HepG2 (cell line): ENCODE results near the gene RPL11. TPM values are rescaled to one million over a fixed set of nuclear protein-coding genes. Genes with fewer than 3 reads are reported as not detected.

Experiments
- ELF3 ChIP-seq: IDR thresholded peaks from 2 replicates; pipeline ENCODE4 v1.6.1; 2016; ENCODE audit warnings: missing genetic modification reagents, missing compliant biosample characterization
- FOSL1 ChIP-seq: sonication (generic); formaldehyde crosslinking; IDR thresholded peaks from 2 replicates; pipeline ENCODE4 v1.9.0; 2021; ENCODE audit warnings: missing genetic modification reagents, borderline replicate concordance
- FOXP1 ChIP-seq, 2 experiments: fragments of 450-650 bp in 1 of 2; IDR thresholded peaks; 2 replicates each; pipeline ENCODE4 v1.6.1; 2017 to 2018; ENCODE audit warnings: antibody characterized with exemption in 1 of 2
- GTF3A ChIP-seq: sonication (generic); formaldehyde crosslinking; conservative IDR thresholded peaks from 2 replicates; pipeline ENCODE4 v1.4.0; 2020; ENCODE audit warnings: mild to moderate bottlenecking, missing genetic modification reagents
- HMGA1 ChIP-seq: sonication (generic); formaldehyde crosslinking; conservative IDR thresholded peaks from 2 replicates; pipeline ENCODE4 v1.4.0; 2020; ENCODE audit warnings: missing genetic modification reagents
- HNF4A ChIP-seq: sonication (generic); formaldehyde crosslinking; IDR thresholded peaks from 2 replicates; pipeline ENCODE4 v1.4.0; 2020; ENCODE audit warnings: missing genetic modification reagents
- JDP2 ChIP-seq: sonication (generic); formaldehyde crosslinking; IDR thresholded peaks from 2 replicates; pipeline ENCODE4 v1.8.1; 2022; ENCODE audit warnings: missing genetic modification reagents, borderline replicate concordance
- MTF1 ChIP-seq: sonication (generic); formaldehyde crosslinking; IDR thresholded peaks from 2 replicates; pipeline ENCODE4 v1.5.0; 2020; ENCODE audit warnings: missing genetic modification reagents
- NR2F2 ChIP-seq: IDR thresholded peaks from 2 replicates; pipeline ENCODE4 v1.6.1; 2012; ENCODE audit warnings: low read depth, inconsistent platforms, borderline replicate concordance
- PCBP1 ChIP-seq: fragments of 200-400 bp; formaldehyde crosslinking; IDR thresholded peaks from 2 replicates; pipeline ENCODE4 v1.6.1; 2017; ENCODE audit warnings: mild to moderate bottlenecking, low read depth, low read length, borderline replicate concordance
- PITX1 ChIP-seq: sonication (generic); formaldehyde crosslinking; IDR thresholded peaks from 2 replicates; pipeline ENCODE4 v1.5.1; 2020; ENCODE audit warnings: mild to moderate bottlenecking, missing genetic modification reagents
- POLR2A ChIP-seq, 2 experiments: IDR thresholded peaks; 2 replicates each; pipeline ENCODE4 v1.6.1; 2011; ENCODE audit warnings: low read depth in 2 of 2, low read length in 2 of 2, mild to moderate bottlenecking in 1 of 2, moderate library complexity in 1 of 2; ENCODE audit not compliant: insufficient read depth in 1 of 2
- POLR2G ChIP-seq: fragments of 200-400 bp; formaldehyde crosslinking; IDR thresholded peaks from 2 replicates; pipeline ENCODE4 v1.6.1; 2018; ENCODE audit warnings: mild to moderate bottlenecking, low read depth, low read length, moderate library complexity
- REL ChIP-seq: sonication (generic); formaldehyde crosslinking; conservative IDR thresholded peaks from 2 replicates; pipeline ENCODE4 v1.8.0; 2022; ENCODE audit warnings: mild to moderate bottlenecking, missing genetic modification reagents, moderate library complexity
- REXO4 ChIP-seq: sonication (generic); formaldehyde crosslinking; IDR thresholded peaks from 2 replicates; pipeline ENCODE4 v1.8.0; 2022; ENCODE audit warnings: missing genetic modification reagents, mild to moderate bottlenecking, borderline replicate concordance
- SP140L ChIP-seq: sonication (generic); formaldehyde crosslinking; IDR thresholded peaks from 2 replicates; pipeline ENCODE4 v1.4.0; 2020; ENCODE audit warnings: missing genetic modification reagents, borderline replicate concordance
- SRSF1 ChIP-seq: fragments of 200-400 bp; formaldehyde crosslinking; optimal IDR thresholded peaks from 2 replicates; pipeline ENCODE3; 2017; ENCODE audit warnings: mild to moderate bottlenecking, low read depth, low read length, moderate library complexity
- ZFY ChIP-seq: sonication (generic); formaldehyde crosslinking; IDR thresholded peaks from 2 replicates; pipeline ENCODE4 v1.4.0; 2020; ENCODE audit warnings: missing genetic modification reagents
- ZNF251 ChIP-seq: sonication (generic); formaldehyde crosslinking; IDR thresholded peaks from 2 replicates; pipeline ENCODE4 v1.9.0; 2021; ENCODE audit warnings: mild to moderate bottlenecking, missing genetic modification reagents
- ZNF572 ChIP-seq: sonication (generic); formaldehyde crosslinking; IDR thresholded peaks from 2 replicates; pipeline ENCODE4 v1.5.1; 2020; ENCODE audit warnings: mild to moderate bottlenecking, missing genetic modification reagents
- ZSCAN12 ChIP-seq: sonication (generic); formaldehyde crosslinking; IDR thresholded peaks from 2 replicates; pipeline ENCODE4 v1.9.0; 2021; ENCODE audit warnings: mild to moderate bottlenecking, missing genetic modification reagents
- ZSCAN20 ChIP-seq: sonication (generic); formaldehyde crosslinking; IDR thresholded peaks from 2 replicates; pipeline ENCODE4 v1.4.0; 2020; ENCODE audit warnings: missing genetic modification reagents, mild to moderate bottlenecking, borderline replicate concordance
- polyA plus RNA-seq, 8 experiments: library from polyadenylated mRNA; depleted of rRNA in 3 of 8; stranded (reverse) in 7 of 8; unstranded in 1 of 8; fragments of >200 nt; fragmentation: Illumina TruSeq in 4 of 8; extraction: Trizol in 4 of 8; gene quantifications; 2 replicates each; pipeline versions ENCODE4 v1.2.1 to v1.2.3, GENCODE V29; 2011 to 2016; ENCODE audit warnings: low read depth in 4 of 8, missing spikeins in 1 of 8, mixed read lengths in 1 of 8; ENCODE audit not compliant: insufficient read depth in 1 of 8
- total RNA-seq, 5 experiments: library from RNA; depleted of rRNA; stranded (reverse); fragments of >200 nt; fragmentation: Illumina TruSeq; extraction: Trizol; gene quantifications; 2 replicates each; pipeline ENCODE4 v1.2.3, GENCODE V29; 2016; ENCODE audit warnings: low read depth in 1 of 5
- TF ChIP-seq, protein P1 (sequence below): IDR thresholded peaks from 2 replicates; pipeline ENCODE4 v1.6.1; 2016; ENCODE audit warnings: missing compliant biosample characterization, missing genetic modification reagents, borderline replicate concordance
- TF ChIP-seq, protein P2 (sequence below): sonication (generic); formaldehyde crosslinking; IDR thresholded peaks from 2 replicates; pipeline ENCODE4 v1.4.0; 2020; ENCODE audit warnings: missing genetic modification reagents
- TF ChIP-seq, protein P3 (sequence below): sonication (generic); formaldehyde crosslinking; IDR thresholded peaks from 2 replicates; pipeline ENCODE4 v1.4.0; 2020; ENCODE audit warnings: missing genetic modification reagents
- TF ChIP-seq, protein P4 (sequence below): sonication (generic); formaldehyde crosslinking; IDR thresholded peaks from 2 replicates; pipeline ENCODE4 v1.5.0; 2020; ENCODE audit warnings: missing genetic modification reagents, mild to moderate bottlenecking, borderline replicate concordance
- TF ChIP-seq, protein P5 (sequence below): sonication (generic); formaldehyde crosslinking; IDR thresholded peaks from 2 replicates; pipeline ENCODE4 v1.5.0; 2020; ENCODE audit warnings: missing genetic modification reagents

Gene RPL11
- total and polyA plus RNA-seq, 2 of the 13 experiments (the other 11 are each of a cell fraction or from before 2014, with no cell fraction given) = 1,682 to 2,010 TPM

DNA sequence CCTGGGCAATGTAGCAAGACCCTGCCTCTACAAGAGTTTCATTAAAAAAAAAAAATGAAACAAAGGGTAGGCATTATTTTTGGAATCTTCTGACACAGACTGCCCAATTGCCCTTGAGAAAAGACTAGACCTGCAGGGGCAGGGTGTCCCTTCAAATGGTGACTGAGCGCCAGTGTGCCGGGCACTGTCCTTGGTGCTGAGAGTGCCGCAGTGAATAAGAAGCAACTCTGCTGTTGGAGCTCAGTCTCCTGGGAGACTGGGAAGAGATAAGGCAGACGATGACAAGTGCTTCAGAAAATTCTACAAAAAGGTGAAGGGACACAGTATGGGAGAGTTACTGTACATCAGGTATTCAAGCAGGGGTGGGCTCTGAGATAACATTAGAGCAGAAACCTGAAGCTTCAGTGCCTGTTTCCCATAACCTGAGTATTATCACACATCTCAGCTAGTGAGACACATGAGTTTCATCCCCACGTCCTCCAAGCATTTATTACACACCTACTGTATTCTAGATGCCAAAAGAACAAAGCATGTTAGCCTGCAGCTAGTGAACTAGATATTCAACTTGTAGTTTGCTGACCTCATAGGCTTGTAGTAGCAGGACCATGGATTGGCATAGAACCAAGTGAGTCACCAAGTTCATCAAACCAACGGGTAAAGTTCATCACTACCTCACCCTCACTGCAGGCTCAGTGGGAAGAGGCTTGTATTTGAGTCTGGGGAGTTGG lies 18.4 kb upstream of the RPL11 start (continued):
- TF ChIP-seq FOSL1 (CRISPR knock-in tag) = no peak
- TF ChIP-seq ZSCAN20 (CRISPR knock-in tag) = no peak
- no peak for TF ChIP-seq ZNF572
- TF ChIP-seq, protein P1, sequence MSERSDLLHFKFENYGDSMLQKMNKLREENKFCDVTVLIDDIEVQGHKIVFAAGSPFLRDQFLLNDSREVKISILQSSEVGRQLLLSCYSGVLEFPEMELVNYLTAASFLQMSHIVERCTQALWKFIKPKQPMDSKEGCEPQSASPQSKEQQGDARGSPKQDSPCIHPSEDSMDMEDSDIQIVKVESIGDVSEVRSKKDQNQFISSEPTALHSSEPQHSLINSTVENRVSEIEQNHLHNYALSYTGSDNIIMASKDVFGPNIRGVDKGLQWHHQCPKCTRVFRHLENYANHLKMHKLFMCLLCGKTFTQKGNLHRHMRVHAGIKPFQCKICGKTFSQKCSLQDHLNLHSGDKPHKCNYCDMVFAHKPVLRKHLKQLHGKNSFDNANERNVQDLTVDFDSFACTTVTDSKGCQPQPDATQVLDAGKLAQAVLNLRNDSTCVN (CRISPR knock-in tag) = peak; percentile 86
- TF ChIP-seq ZSCAN12 (CRISPR knock-in tag) = peak; percentile 83; the same call in 1 of the 2 replicates
- TF ChIP-seq ZFY (CRISPR knock-in tag) = peak; percentile 33; the same call in 1 of the 2 replicates
- TF ChIP-seq, protein P2, sequence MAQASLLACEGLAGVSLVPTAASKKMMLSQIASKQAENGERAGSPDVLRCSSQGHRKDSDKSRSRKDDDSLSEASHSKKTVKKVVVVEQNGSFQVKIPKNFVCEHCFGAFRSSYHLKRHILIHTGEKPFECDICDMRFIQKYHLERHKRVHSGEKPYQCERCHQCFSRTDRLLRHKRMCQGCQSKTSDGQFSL (CRISPR knock-in tag) = no peak
- TF ChIP-seq, protein P3, sequence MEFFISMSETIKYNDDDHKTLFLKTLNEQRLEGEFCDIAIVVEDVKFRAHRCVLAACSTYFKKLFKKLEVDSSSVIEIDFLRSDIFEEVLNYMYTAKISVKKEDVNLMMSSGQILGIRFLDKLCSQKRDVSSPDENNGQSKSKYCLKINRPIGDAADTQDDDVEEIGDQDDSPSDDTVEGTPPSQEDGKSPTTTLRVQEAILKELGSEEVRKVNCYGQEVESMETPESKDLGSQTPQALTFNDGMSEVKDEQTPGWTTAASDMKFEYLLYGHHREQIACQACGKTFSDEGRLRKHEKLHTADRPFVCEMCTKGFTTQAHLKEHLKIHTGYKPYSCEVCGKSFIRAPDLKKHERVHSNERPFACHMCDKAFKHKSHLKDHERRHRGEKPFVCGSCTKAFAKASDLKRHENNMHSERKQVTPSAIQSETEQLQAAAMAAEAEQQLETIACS (CRISPR knock-in tag) = no peak
- TF ChIP-seq ELF3 = peak; percentile 58; the same call in 1 of the 2 replicates
- no peak for TF ChIP-seq HMGA1 (CRISPR knock-in tag)
- no peak for TF ChIP-seq REL (CRISPR knock-in tag)
- TF ChIP-seq SP140L (CRISPR knock-in tag) = peak; percentile 88; the same call in 1 of the 2 replicates
- TF ChIP-seq NR2F2 = no peak
- TF ChIP-seq ZNF251 (CRISPR knock-in tag) = no peak
- TF ChIP-seq GTF3A (CRISPR knock-in tag) = no peak
- TF ChIP-seq MTF1 (CRISPR knock-in tag) = no peak
- no peak for TF ChIP-seq SRSF1
- no peak for TF ChIP-seq HNF4A (CRISPR knock-in tag)
- no peak for TF ChIP-seq POLR2A (IDR thresholded peaks at IDR 0.05; ENCODE audit: insufficient read depth in 1 of 2, low read depth in 2 of 2, low read length in 2 of 2)
- TF ChIP-seq POLR2G = no peak
- TF ChIP-seq PCBP1 = no peak
- TF ChIP-seq REXO4 (CRISPR knock-in tag) = no peak
- no peak for TF ChIP-seq PITX1 (CRISPR knock-in tag)
- TF ChIP-seq, protein P4, sequence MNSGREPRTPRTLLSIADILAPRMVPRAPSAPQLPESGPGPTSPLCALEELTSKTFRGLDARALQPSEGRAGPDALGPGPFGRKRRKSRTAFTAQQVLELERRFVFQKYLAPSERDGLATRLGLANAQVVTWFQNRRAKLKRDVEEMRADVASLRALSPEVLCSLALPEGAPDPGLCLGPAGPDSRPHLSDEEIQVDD = no peak
- no peak for TF ChIP-seq JDP2 (CRISPR knock-in tag)
- TF ChIP-seq, protein P5, sequence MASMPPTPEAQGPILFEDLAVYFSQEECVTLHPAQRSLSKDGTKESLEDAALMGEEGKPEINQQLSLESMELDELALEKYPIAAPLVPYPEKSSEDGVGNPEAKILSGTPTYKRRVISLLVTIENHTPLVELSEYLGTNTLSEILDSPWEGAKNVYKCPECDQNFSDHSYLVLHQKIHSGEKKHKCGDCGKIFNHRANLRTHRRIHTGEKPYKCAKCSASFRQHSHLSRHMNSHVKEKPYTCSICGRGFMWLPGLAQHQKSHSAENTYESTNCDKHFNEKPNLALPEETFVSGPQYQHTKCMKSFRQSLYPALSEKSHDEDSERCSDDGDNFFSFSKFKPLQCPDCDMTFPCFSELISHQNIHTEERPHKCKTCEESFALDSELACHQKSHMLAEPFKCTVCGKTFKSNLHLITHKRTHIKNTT (CRISPR knock-in tag) = no peak
- TF ChIP-seq FOXP1 (IDR thresholded peaks at IDR 0.05) = no peak
- TF ChIP-seq FOXP1 (CRISPR knock-in tag; IDR thresholded peaks at IDR 0.05) = no peak
